Neuronal stem cell (in vitro differentiated cells): ENCODE results near the gene CCDC92.
A peak's percentile ranks its signal among the peaks of the same experiment; 100 is the strongest.

Source experiments
- DNase-seq: peaks from one replicate; pipeline ENCODE4 v3.0.0-alpha.2; 2013; ENCODE audit warnings: low spot score
- H2AFZ ChIP-seq: one replicate; pipeline ENCODE4 v1.6.1; 2013; ENCODE audit warnings: mild to moderate bottlenecking, low read length, inconsistent platforms
- H2AK5ac ChIP-seq: 2 replicates; pipeline ENCODE4 v1.6.1; 2013; ENCODE audit warnings: low read depth, mild to moderate bottlenecking, inconsistent platforms, low read length, moderate library complexity, mixed read lengths
- H2BK120ac ChIP-seq: 2 replicates; pipeline ENCODE4 v1.6.1; 2013; ENCODE audit warnings: low read depth, mild to moderate bottlenecking, inconsistent platforms, low read length, moderate library complexity, mixed read lengths
- H2BK12ac ChIP-seq: one replicate; pipeline ENCODE4 v1.6.1; 2013; ENCODE audit warnings: low read length, inconsistent platforms
- H2BK15ac ChIP-seq: 2 replicates; pipeline ENCODE4 v1.6.1; 2013; ENCODE audit warnings: mild to moderate bottlenecking, low read length, inconsistent platforms, mixed read lengths
- H2BK5ac ChIP-seq: one replicate; pipeline ENCODE4 v1.6.1; 2013; ENCODE audit warnings: inconsistent platforms, mild to moderate bottlenecking, low read length, moderate library complexity
- H3K14ac ChIP-seq: one replicate; pipeline ENCODE4 v1.6.1; 2013; ENCODE audit warnings: low read length, inconsistent platforms
- H3K18ac ChIP-seq: 2 replicates; pipeline ENCODE4 v1.6.1; 2013; ENCODE audit warnings: low read length, inconsistent platforms
- H3K23ac ChIP-seq: 2 replicates; pipeline ENCODE4 v1.6.1; 2013; ENCODE audit warnings: low read depth, mild to moderate bottlenecking, mixed read lengths, low read length, inconsistent platforms; ENCODE audit not compliant: poor library complexity
- H3K27ac ChIP-seq: replicated peaks from 3 replicates; pipeline ENCODE4 v1.5.1; 2013; ENCODE audit warnings: low read length, inconsistent platforms
- H3K27me3 ChIP-seq, 3 experiments: 2 replicates each; pipeline ENCODE4 v1.6.1; 2013; ENCODE audit warnings: low read length in 3 of 3, mild to moderate bottlenecking in 2 of 3, inconsistent platforms in 1 of 3, low read depth in 1 of 3, mixed read lengths in 1 of 3, moderate library complexity in 1 of 3; ENCODE audit not compliant: control insufficient read depth in 3 of 3, insufficient read depth in 3 of 3
- H3K36me3 ChIP-seq, 2 donors: replicated peaks in 1 of 2; 2 replicates each; pipeline ENCODE4 v1.6.1; 2013; ENCODE audit warnings: low read length in 2 of 2; ENCODE audit not compliant: control insufficient read depth in 2 of 2, insufficient read depth in 2 of 2
- H3K4ac ChIP-seq: 2 replicates; pipeline ENCODE4 v1.6.1; 2013; ENCODE audit warnings: inconsistent platforms, mild to moderate bottlenecking, low read length, moderate library complexity
- H3K4me1 ChIP-seq, 2 donors: 1 replicate in 1 of 2; 2 replicates in 1 of 2; pipeline ENCODE4 v1.6.1; 2013; ENCODE audit warnings: low read length in 2 of 2, low read depth in 1 of 2; ENCODE audit not compliant: control insufficient read depth in 2 of 2, insufficient read depth in 1 of 2
- H3K4me2 ChIP-seq: one replicate; pipeline ENCODE4 v1.6.1; 2013; ENCODE audit warnings: mild to moderate bottlenecking, low read length, inconsistent platforms; ENCODE audit not compliant: insufficient read depth, poor library complexity, severe bottlenecking
- H3K4me3 ChIP-seq, 2 donors: 2 replicates each; pipeline ENCODE4 v1.5.1; 2013; ENCODE audit warnings: low read length in 2 of 2, mild to moderate bottlenecking in 2 of 2, inconsistent platforms in 1 of 2, moderate library complexity in 1 of 2
- H3K79me1 ChIP-seq: one replicate; pipeline ENCODE4 v1.6.1; 2013; ENCODE audit warnings: low read depth, mild to moderate bottlenecking, inconsistent platforms, low read length, moderate library complexity
- H3K9ac ChIP-seq: one replicate; pipeline ENCODE4 v1.6.1; 2013; ENCODE audit warnings: mild to moderate bottlenecking, low read depth, low read length, inconsistent platforms; ENCODE audit not compliant: poor library complexity
- H3K9me3 ChIP-seq, 2 donors: replicated peaks in 1 of 2; 2 replicates each; pipeline versions ENCODE3 to v1.6.1; 2013; ENCODE audit warnings: low read length in 2 of 2, mild to moderate bottlenecking in 2 of 2, inconsistent platforms in 1 of 2, low read depth in 1 of 2, mixed read lengths in 1 of 2, moderate library complexity in 1 of 2; ENCODE audit not compliant: control insufficient read depth in 2 of 2, insufficient read depth in 1 of 2
- H4K8ac ChIP-seq: one replicate; pipeline ENCODE4 v1.6.1; 2013; ENCODE audit warnings: low read depth, mild to moderate bottlenecking, inconsistent platforms, low read length, moderate library complexity
- H4K91ac ChIP-seq: one replicate; pipeline ENCODE4 v1.6.1; 2013; ENCODE audit warnings: low read length, low read depth, mild to moderate bottlenecking, inconsistent platforms; ENCODE audit not compliant: poor library complexity
- WGBS, 2 donors: extraction: QIAGEN DNeasy Blood & Tissue Kit; methylation state at CpG; one replicate each; pipeline ENCODE4 v1.1.7; 2013; ENCODE audit warnings: missing lambda C conversion rate in 2 of 2, mixed read lengths in 1 of 2; ENCODE audit not compliant: insufficient read length in 2 of 2, insufficient replicate concordance in 1 of 2; ENCODE audit errors: extremely low coverage in 2 of 2; 5-methylcytosine and 5-hydroxymethylcytosine counted together

CCDC92 gene

DNA sequence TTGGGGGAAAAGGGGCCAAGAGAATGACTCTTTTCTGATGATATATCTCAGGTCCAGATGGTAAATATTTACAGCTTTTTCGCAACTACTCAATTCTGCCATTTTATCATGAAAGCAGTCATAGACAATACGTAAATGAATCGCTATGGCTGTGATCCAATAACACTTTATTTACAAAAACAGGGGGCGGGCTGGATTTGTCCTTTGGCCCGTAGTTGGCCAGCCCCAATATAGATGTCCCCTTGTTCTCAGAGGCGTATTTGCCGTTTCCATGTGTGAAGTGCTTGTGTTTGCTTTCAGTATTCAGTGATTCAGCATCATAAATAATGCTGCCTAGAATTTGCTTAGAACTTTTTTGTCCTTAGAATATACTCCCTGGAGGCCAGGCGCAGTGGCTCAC lies 77.2 kb downstream of the CCDC92 start:
- Histone ChIP-seq H3K79me1 (peaks cover 2% of the 10 kb centered on the region), H3K27me3 (peaks cover 0 to 2% (median 2%) of the 10 kb centered on the region in 3 experiments), H3K36me3 (no peaks in the 10 kb centered on the region), H3K4ac (no peak overlapping the region), H2AK5ac (no peak overlapping the region), H3K23ac (no peak overlapping the region), H3K27ac (no peak overlapping the region), H2BK120ac (no peak overlapping the region), H3K4me1 (no peaks in the 10 kb centered on the region), H3K4me2 (no peak overlapping the region), H3K9ac (no peak overlapping the region), H3K14ac (no peak overlapping the region), H2BK15ac (no peak overlapping the region), H4K8ac (no peak overlapping the region), H2BK5ac (no peak overlapping the region), H2BK12ac (no peak overlapping the region), H3K4me3 (no peak overlapping the region), H3K9me3 (peaks cover 0 to 3% of the 10 kb centered on the region in 2 donors), H4K91ac (no peak overlapping the region), H3K18ac (no peak overlapping the region), H2AFZ (no peak overlapping the region)
- WGBS, 2 donors = no CpG with 5 or more reads among the region's 8 CpGs
- no peak for DNase-seq

DNA sequence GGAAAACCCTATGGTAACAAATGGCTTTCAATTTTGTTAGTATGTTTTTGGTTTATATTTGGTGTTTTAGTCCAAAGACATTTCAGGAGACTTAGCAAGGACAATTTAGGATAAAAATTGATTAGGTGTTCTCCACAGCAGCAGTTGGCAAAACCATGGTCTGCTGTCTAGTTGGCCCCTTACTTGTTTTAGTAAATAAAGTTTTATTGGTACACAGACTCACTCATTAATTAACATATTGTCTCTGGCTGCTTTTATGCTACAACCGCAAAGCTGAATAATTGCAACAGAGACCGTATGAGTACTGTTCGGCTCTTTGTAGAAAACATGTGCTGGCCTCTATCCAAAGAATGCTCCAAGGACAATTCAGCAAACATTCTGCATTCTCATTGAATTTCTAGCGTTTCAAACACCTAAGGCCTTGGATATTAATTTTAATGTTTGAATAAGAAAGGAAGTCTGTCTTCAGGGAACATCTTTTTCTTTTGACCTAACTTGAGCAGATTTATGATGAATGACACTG lies 77.7 kb downstream of the CCDC92 start:
- no peak overlapping the region for H3K4me2 ChIP-seq
- no peak overlapping the region for H3K4me3 ChIP-seq
- DNase-seq = no peak
- H4K91ac ChIP-seq = no peak overlapping the region
- peaks cover 2% of the 10 kb centered on the region for H3K79me1 ChIP-seq
- no peak overlapping the region for H2BK5ac ChIP-seq
- H4K8ac ChIP-seq = no peak overlapping the region
- H3K27ac ChIP-seq = no peak overlapping the region
- H2BK12ac ChIP-seq = no peak overlapping the region
- H2BK120ac ChIP-seq = no peak overlapping the region
- no peak overlapping the region for H3K14ac ChIP-seq
- H3K9ac ChIP-seq = no peak overlapping the region
- peaks cover 0 to 2% (median 2%) of the 10 kb centered on the region in 3 experiments for H3K27me3 ChIP-seq
- H2AFZ ChIP-seq = no peak overlapping the region
- no peaks in the 10 kb centered on the region for H3K36me3 ChIP-seq
- H2AK5ac ChIP-seq = no peak overlapping the region
- WGBS, 2 donors = no CpG with 5 or more reads among the region's 4 CpGs
- H3K4me1 ChIP-seq = no peaks in the 10 kb centered on the region
- H3K18ac ChIP-seq = no peak overlapping the region
- H3K4ac ChIP-seq = no peak overlapping the region
- peaks cover 0 to 3% of the 10 kb centered on the region in 2 donors for H3K9me3 ChIP-seq
- no peak overlapping the region for H2BK15ac ChIP-seq
- H3K23ac ChIP-seq = no peak overlapping the region

DNA sequence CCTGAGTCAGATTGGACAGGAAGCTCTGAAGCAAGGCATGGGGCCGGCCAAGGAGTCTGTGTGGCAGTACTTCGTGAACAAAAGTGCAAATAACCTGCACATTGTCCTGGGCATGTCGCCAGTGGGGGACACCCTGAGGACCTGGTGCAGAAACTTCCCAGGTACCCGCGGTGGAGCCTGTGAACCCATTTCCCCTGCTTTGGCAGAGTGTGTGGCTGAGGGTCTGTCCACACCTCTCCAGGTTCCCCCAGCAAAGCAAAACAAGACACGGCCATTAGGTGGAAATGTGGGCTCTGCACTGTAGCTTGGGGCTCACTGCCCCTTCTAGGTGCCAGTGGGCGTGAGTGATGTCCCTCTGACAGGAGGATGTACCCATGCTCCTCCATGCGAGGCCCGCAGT lies 79.4 kb downstream of the CCDC92 start:
- Histone ChIP-seq H2BK120ac (no peak overlapping the region), H4K8ac (no peak overlapping the region), H2BK12ac (no peak overlapping the region), H3K14ac (no peak overlapping the region), H3K36me3 (no peaks in the 10 kb centered on the region), H3K18ac (peak overlapping the region; percentile 44), H3K79me1 (no peaks in the 10 kb centered on the region), H3K9me3 (no peaks in the 10 kb centered on the region), H4K91ac (no peak overlapping the region), H2AK5ac (no peak overlapping the region), H3K9ac (no peak overlapping the region), H2BK15ac (no peak overlapping the region), H3K4me1 (no peaks in the 10 kb centered on the region), H3K4me3 (no peak overlapping the region), H3K4me2 (no peak overlapping the region), H3K4ac (no peak overlapping the region), H3K27me3 (peaks cover 0 to 2% (median 0%) of the 10 kb centered on the region in 3 experiments), H2AFZ (no peak overlapping the region), H2BK5ac (peak overlapping the region; percentile 69), H3K27ac (no peak overlapping the region), H3K23ac (no peak overlapping the region)
- DNase-seq = no peak
- no CpG with 5 or more reads among the region's 9 CpGs for WGBS, 2 donors

DNA sequence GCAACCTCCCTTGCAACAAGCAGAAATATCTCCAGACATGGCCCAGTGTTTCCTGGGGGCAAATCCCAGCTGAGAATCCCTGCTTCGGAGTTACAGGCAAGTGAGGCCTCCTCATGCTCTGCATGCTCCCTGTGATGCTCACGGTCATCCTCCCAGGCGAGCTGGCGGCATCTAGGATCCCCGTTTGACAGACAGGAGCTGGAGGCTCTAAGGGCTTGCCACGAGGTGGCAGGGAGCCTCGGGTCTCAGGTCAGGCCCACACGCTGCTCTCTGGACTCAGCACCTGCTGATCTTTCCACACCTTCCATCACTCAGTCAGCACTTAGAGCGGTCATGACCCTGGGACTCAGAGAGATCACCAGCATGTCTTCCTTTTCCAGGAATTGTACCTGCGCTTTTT lies 79.8 kb downstream of the CCDC92 start:
- Histone ChIP-seq H3K4me1 (no peaks in the 10 kb centered on the region), H4K91ac (no peak overlapping the region), H3K79me1 (no peaks in the 10 kb centered on the region), H2BK15ac (no peak overlapping the region), H3K4me3 (no peak overlapping the region), H3K27ac (no peak overlapping the region), H3K23ac (no peak overlapping the region), H3K27me3 (peaks cover 0 to 2% (median 0%) of the 10 kb centered on the region in 3 experiments), H2BK12ac (no peak overlapping the region), H2BK5ac (peak overlapping the region; percentile 69), H3K36me3 (no peaks in the 10 kb centered on the region), H3K9ac (peak overlapping the region; percentile 51), H3K18ac (no peak overlapping the region), H2BK120ac (no peak overlapping the region), H3K4ac (no peak overlapping the region), H2AFZ (no peak overlapping the region), H4K8ac (no peak overlapping the region), H3K14ac (no peak overlapping the region), H2AK5ac (no peak overlapping the region), H3K4me2 (no peak overlapping the region), H3K9me3 (no peaks in the 10 kb centered on the region)
- WGBS, 2 donors = no CpG with 5 or more reads among the region's 10 CpGs
- DNase-seq = no peak
